Endothelial cell (in vitro differentiated cells): ENCODE results near the gene AKAP7. TPM values are rescaled to one million over a fixed set of nuclear protein-coding genes. Genes with fewer than 3 reads are reported as not detected.

ENCODE experiments used
- DNase-seq: peaks from one replicate; pipeline ENCODE4 v3.0.0; 2021; ENCODE audit warnings: low spot score
- H3K27ac Mint-ChIP-seq: one replicate; pipeline ENCODE4 v1.8.0; 2021; ENCODE audit warnings: mixed read lengths, inconsistent platforms; ENCODE audit not compliant: unreplicated experiment
- H3K27me3 Mint-ChIP-seq: one replicate; pipeline ENCODE4 v1.8.0; 2021; ENCODE audit warnings: mild to moderate bottlenecking, moderate library complexity, mixed read lengths, inconsistent platforms; ENCODE audit not compliant: unreplicated experiment
- H3K36me3 Mint-ChIP-seq: one replicate; pipeline ENCODE4 v1.8.0; 2021; ENCODE audit warnings: mild to moderate bottlenecking, low read depth, mixed read lengths, inconsistent platforms; ENCODE audit not compliant: unreplicated experiment
- H3K4me1 Mint-ChIP-seq: one replicate; pipeline ENCODE4 v1.8.0; 2021; ENCODE audit warnings: mild to moderate bottlenecking, mixed read lengths, inconsistent platforms; ENCODE audit not compliant: unreplicated experiment
- H3K4me3 Mint-ChIP-seq: one replicate; pipeline ENCODE4 v1.8.0; 2021; ENCODE audit warnings: mild to moderate bottlenecking, mixed read lengths, inconsistent platforms; ENCODE audit not compliant: unreplicated experiment
- H3K9me3 Mint-ChIP-seq: one replicate; pipeline ENCODE4 v1.8.0; 2021; ENCODE audit warnings: mixed read lengths, inconsistent platforms; ENCODE audit not compliant: unreplicated experiment
- total RNA-seq: library from RNA; stranded (reverse); fragmentation: NEBNext Ultra II Directional; extraction: Animal tissue kit (Norgen Biotek cat#: 25700); gene quantifications from one replicate; pipeline ENCODE4 v1.2.1, GENCODE V29; 2021; ENCODE audit not compliant: unreplicated experiment
- TF ChIP-seq, protein P1 (sequence below): fragments of 200-600 bp; sonication (generic); IDR thresholded peaks from one replicate; pipeline ENCODE4 v1.5.0; 2021; ENCODE audit warnings: antibody characterized with exemption; ENCODE audit not compliant: unreplicated experiment

Gene AKAP7
- total RNA-seq, 1 donor from 2014 or later, result 5.2 TPM

DNA sequence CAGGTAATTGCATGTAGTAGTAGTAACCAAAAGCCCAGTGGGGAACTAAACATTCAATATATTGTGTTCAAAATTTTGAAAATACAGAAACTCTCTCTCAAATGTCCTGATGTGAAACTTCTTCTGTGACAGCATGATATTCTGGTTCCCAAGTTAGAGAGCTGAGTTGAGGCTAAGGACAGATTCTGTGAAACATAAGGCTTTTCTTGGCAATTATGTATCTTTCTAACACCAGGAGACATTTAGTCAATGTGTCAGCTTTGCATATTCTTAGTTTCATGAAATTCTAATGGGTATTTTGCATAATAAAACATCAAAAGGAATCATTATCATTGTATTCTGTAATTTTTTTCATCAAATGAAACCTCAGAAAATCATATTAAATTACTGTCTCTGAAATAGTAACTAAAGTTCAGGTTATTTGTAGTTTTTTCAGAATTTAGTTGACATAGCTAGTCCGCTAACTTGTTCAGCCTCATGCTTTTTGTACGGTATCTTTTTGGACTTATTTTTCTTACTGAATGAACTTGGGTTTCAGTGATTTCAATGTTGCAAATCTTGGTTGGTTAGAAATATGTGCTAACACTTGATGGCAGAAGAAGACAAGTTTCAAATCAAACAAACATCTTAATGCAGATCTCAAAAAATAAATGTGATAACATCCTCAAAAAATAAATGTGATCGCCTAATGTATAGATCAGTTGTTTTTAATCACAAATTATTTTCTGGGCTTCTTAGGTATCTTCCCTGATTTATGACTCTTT is 70.4 kb downstream of the AKAP7 start:
- TF ChIP-seq, protein P1, sequence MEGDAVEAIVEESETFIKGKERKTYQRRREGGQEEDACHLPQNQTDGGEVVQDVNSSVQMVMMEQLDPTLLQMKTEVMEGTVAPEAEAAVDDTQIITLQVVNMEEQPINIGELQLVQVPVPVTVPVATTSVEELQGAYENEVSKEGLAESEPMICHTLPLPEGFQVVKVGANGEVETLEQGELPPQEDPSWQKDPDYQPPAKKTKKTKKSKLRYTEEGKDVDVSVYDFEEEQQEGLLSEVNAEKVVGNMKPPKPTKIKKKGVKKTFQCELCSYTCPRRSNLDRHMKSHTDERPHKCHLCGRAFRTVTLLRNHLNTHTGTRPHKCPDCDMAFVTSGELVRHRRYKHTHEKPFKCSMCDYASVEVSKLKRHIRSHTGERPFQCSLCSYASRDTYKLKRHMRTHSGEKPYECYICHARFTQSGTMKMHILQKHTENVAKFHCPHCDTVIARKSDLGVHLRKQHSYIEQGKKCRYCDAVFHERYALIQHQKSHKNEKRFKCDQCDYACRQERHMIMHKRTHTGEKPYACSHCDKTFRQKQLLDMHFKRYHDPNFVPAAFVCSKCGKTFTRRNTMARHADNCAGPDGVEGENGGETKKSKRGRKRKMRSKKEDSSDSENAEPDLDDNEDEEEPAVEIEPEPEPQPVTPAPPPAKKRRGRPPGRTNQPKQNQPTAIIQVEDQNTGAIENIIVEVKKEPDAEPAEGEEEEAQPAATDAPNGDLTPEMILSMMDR, result no peak
- Mint-ChIP-seq H3K4me3 (no peak overlapping the region), H3K27ac (no peak overlapping the region), H3K9me3 (no peaks in the 10 kb centered on the region), H3K4me1 (no peaks in the 10 kb centered on the region), H3K36me3 (no peaks in the 10 kb centered on the region), H3K27me3 (no peaks in the 10 kb centered on the region)
- no peak for DNase-seq

DNA sequence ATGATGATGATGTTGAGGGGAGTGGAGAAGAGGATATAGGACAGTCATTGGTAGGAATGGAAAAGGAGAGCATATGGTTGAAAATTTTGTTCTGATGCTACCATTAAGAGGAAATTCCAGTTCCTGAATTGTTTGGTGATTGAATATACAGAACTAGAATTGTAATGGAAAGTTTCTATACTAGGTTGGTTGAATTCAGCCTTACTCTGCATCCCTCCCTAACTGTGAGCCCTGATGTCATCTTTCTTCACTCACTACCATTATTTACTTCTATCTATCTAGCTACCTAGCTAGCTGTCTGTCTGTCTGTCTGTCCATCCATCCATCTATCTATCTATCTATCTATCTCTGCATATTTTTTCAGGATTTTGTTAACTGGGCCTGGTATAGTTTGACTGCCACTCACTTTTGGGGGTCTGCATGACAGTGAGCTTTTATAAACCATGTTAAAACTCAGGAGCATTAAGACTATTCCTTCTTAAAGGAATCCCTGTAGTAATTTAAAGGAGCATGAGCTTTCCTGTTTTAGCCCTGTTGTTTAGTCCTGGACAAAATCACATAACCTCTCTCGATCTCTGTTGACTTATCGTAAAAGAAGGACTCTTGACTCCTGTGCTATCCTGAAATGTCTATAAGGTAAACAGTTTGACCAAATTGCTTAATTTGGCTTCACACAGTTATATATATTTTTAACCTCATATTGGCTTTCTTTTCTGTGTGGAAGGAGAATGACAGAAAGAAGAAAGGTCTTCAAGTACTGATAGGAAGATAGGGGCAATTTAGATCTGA is 71.4 kb downstream of the AKAP7 start:
- Mint-ChIP-seq H3K9me3 (no peaks in the 10 kb centered on the region), H3K36me3 (no peaks in the 10 kb centered on the region), H3K4me3 (no peak overlapping the region), H3K27ac (no peak overlapping the region), H3K4me1 (no peaks in the 10 kb centered on the region), H3K27me3 (no peaks in the 10 kb centered on the region)
- no peak for DNase-seq
- TF ChIP-seq, protein P1, result no peak

DNA sequence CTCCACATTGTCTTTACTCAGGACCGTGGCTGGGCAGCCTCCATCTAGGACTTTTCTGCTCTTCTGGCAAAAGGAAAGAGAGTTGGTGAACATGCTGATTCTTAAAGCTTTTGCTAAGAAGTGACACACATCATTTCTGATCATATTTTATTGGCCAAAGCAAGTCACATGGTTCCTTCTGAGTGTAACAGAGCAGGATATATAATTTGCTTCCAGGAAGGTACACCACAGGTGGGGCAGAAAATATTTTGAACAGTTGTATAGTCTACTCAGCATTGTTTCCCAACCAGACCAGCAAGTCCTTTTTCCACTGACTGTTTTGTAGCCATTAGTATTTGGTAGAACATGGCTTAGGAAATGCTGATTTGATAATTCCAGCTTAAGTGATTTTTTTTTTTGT is 73.5 kb downstream of the AKAP7 start:
- Mint-ChIP-seq H3K9me3 (no peaks in the 10 kb centered on the region), H3K4me1 (peaks cover 2% of the 10 kb centered on the region), H3K4me3 (no peak overlapping the region), H3K27ac (no peak overlapping the region), H3K27me3 (no peaks in the 10 kb centered on the region), H3K36me3 (no peaks in the 10 kb centered on the region)
- DNase-seq, result no peak
- TF ChIP-seq, protein P1, result no peak

DNA sequence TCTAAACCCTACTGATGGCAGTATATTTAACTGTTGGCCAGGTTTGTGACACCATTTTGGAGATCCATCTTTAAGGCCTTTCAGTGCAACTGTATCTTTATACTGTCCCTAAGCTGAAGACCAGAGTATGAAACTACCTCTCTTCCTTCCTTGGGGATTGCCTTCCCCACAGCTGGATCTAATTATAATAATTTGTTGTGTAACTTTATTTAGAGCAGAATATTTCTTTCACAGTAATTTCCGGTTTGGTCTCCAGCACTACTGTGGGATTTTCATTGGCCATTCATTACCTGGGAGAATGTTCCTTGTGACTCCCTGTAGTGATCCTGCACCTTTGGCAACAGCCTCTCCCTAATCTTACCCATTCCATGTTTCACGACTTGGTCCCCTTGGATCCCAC is 75.2 kb downstream of the AKAP7 start:
- no peak overlapping the region for H3K4me3 Mint-ChIP-seq
- H3K9me3 Mint-ChIP-seq, result no peaks in the 10 kb centered on the region
- DNase-seq, result no peak
- TF ChIP-seq, protein P1, result no peak
- H3K27me3 Mint-ChIP-seq, result no peaks in the 10 kb centered on the region
- no peaks in the 10 kb centered on the region for H3K36me3 Mint-ChIP-seq
- no peak overlapping the region for H3K27ac Mint-ChIP-seq
- H3K4me1 Mint-ChIP-seq, result peaks cover 6% of the 10 kb centered on the region

DNA sequence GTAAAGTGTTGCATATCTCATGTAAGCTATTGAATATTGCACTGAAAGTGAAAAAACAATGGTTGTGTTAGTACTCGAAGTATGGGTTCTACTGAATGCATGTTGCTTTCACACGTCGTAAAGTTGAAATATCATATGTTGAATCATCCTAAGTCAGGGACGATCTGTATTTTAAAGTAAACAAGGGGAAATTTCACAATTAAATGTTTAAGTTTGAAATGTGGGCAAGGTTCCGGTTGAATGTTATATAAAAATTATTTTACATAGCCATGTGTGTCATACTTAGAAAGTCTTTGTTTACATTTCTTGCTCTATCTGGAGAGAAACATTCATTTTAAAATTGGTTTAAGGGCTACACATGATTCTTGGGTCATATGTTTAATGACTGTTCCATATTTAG is 76.8 kb downstream of the AKAP7 start:
- no peaks in the 10 kb centered on the region for H3K9me3 Mint-ChIP-seq
- no peak for DNase-seq
- TF ChIP-seq, protein P1, result no peak
- no peaks in the 10 kb centered on the region for H3K27me3 Mint-ChIP-seq
- no peak overlapping the region for H3K27ac Mint-ChIP-seq
- no peak overlapping the region for H3K4me3 Mint-ChIP-seq
- peaks cover 6% of the 10 kb centered on the region for H3K4me1 Mint-ChIP-seq
- H3K36me3 Mint-ChIP-seq, result no peaks in the 10 kb centered on the region
